ENCODE data around the gene REELD1.

Gene REELD1

GRCh38 chr4:146214238-146214637 lies at the start of gene REELD1:
Gene REELD1, plus strand, starts transcription at chr4:146214538. Its CDS starts 2,415 bp downstream, at chr4:146216953.
- DNase-seq = no peak

DNA sequence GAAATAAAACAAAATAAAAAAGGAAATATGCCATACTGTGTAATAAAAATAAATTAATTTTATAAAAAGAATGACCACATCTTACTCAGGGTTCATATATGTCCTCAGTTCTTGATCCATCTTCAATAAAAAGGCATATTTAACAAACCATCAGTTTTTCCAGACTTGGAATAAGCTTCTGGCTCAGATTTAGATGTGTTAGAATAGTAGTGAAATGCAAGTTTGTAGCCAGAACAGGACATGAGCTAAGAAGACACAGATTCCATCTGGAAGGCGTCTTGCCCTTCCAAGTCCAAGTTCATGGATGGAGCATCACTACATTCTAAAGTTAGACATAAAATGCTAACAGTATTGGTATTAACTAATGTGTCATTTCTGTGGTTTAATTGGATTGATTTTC lies 49.1 kb upstream of the REELD1 start:
- DNase-seq = no peak

GRCh38 chr4:146165840-146166239 lies 48.5 kb upstream of the REELD1 start:
- DNase-seq = no peak

DNA sequence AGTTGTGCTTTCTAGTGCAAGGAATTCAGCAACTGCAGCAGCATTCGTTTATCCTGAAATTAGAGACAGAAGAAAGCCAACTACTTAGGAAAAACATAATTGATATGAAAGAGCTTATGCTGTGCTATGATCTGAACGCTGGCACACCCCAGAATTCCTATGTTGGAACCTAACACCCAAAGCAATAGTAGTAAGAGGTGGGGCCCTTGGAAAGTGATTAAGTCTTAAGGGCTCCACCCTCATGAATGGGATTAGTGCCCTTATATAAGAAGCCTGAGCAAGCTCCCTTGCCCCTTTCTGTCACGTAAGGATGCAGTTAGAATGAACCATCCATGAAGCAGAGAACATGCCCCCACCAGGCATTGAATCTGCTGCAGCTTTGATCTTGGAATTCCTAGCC lies 44.2 kb upstream of the REELD1 start:
- DNase-seq = no peak

GRCh38 chr4:146175541-146176453 lies 38.5 kb upstream of the REELD1 start, which contains the start of gene LSM6:
Gene LSM6, plus strand, starts transcription at chr4:146175718. Its CDS starts 7,204 bp downstream, at chr4:146182922.
- DNase-seq = peak; percentile 26

DNA sequence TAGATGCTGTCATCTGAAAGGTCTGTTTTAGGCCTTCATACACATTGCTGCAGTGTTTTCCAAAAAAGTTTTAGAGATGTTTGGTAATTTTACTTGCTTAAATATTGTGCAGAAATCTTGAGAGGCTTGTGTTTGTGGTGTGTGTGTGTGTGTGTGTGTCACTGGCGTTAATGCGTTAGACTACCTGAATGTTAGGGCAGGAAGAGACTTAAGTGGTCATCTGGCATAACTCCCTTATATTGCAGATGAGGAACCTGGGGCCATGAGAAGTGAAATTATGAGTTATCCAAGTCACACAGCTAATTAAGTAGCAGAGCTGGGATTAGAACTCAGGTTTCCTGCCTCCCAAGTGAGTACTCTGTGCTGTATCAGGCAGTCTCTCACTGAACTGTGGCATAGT lies 37.4 kb upstream of the REELD1 start:
- no peak for DNase-seq

DNA sequence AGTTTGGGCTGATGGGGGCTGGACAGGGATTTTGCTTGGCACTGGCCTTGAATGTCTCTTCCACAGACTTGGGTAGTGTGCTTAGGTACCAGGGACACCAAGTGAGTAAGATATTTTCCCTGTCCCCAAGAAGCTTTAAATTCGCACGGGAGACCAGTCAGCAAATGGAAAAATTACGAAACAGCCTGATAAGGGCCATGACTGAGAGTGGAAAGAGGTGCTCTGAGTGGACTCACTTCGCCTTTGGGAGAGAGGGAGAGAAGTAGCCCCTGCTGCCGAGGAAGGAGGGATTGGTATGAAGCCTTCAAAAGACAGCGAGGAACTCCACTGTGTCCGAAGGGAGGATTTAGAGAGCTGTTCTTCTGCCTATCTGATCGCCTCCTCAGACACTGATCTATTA lies 36.2 kb upstream of the REELD1 start:
- DNase-seq = no peak

- no peak for DNase-seq
These were observed 34.5 kb upstream of the REELD1 start for GRCh38 chr4:146179784-146180370.

DNA sequence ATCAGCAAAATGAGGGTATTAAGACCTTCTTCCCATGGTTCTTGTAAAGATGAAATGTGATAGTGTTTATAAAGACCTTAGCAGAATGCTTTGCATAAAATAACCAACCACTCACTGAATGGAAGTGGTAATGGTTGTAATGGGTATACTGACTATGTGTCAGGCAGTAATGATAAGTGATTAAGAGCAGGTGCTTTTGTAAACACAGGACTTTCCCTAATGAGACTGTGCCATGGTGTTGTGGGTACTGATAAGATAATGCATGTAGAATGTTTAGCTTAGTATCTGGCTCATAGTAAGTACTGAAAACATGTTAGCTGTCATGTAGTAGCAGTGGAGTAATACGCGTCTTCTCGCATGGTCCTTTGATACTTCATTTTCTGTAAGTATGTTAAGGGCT lies 31.9 kb upstream of the REELD1 start:
- no peak for DNase-seq

- no peak for DNase-seq
These were observed 31.1 kb upstream of the REELD1 start for GRCh38 chr4:146183209-146183608.

DNA sequence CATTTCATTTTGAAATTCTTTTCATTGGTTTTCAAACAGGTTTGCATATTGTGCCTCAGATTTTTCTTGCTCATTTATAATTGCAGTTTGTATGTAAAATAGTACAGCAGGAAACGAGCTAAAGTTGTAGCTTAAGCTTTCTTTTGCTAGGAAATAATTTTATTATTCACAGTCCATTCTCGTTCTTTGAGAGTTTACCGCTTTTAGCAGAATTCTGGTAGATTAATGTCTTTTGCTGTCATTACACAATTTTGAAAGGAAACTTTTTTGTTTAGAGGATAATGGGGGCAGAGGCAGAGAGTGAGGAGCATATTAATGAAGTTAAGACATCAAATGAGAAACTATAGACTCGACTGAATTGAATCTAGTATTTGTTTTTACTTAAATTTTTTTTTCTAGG lies 28.3 kb upstream of the REELD1 start:
- no peak for DNase-seq

DNA sequence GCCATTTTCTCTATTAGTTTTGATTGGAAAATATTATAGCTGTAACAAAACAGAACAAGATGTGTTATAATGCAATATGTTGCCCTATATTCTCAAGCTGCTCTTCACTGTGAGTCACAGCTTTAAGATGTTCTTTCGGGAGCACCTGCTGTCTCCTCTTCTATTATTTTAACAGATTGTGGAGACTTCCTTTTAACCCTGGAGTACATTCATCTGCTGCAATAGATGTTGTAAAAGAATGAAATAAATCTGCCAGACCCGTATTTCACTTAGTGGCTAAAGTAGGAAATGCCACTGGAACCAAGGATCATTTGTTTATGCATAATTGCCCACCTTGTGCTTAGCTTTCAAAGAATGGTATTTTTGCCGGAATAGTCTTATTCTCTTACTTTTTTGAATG lies 27.7 kb upstream of the REELD1 start:
- no peak for DNase-seq

DNA sequence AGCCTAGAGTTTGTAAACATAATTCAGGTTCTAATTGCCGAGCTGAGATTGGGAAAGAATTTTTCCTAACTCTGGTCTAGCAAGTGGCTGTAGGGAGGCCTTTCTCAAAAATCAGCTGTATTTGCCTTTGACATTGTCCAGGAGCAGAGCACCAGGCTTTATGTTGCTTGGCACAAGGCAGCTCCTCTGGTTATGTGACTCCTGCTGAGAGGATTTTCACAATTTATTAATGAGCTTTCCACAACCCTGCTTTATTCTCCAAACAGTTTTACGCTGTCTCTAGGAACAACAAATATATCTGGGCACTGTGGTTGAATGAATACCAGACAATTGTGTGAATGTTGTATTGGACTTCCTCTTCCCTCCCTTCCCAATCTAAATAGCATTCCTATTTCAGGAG lies 23.9 kb upstream of the REELD1 start:
- no peak for DNase-seq

GRCh38 chr4:146191766-146192458 lies 22.4 kb upstream of the REELD1 start:
- no peak for DNase-seq

DNA sequence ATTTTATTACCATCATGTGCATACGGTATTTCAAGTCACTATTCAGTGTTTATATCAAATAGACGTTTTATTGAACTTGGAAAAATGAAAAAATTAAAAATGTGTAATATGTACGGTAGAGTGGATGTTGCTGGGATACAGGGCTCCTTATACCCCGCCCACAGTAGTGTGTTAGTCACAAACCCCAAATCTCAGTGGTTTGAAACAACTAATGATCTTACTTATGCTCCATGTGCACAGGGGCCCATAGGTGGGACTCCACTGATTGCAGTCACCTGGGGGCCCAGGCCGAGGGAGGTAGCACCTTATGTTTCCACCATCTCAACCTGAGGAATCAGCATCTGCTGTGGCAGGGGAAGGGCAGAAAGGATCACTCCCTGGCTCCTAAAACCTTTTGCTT lies 20.7 kb upstream of the REELD1 start:
- no peak for DNase-seq

GRCh38 chr4:146194212-146194611 lies 20.1 kb upstream of the REELD1 start:
- no peak for DNase-seq

GRCh38 chr4:146202665-146203064 lies 11.7 kb upstream of the REELD1 start:
- DNase-seq = no peak

GRCh38 chr4:146207410-146207809 lies 6.9 kb upstream of the REELD1 start:
- no peak for DNase-seq

DNA sequence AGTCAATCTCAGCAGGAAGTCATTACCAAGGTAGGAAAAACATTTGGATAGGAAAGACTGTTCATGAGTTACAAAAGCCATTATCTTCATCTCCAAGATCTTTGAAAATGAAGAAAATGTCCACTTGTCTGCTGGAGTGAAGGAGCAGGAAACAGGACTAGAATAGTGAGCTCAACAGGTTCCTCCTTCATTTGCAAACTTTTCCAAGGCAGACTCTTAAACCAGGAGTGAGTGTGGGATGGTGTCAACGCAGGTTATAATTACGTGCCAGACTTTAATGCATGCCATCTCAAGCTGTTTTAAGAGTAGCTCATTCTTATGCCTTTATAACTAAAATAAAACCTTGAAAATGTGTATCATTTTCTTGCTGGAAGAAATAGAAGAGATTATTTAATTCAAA lies 3.4 kb upstream of the REELD1 start:
- DNase-seq = no peak

DNA sequence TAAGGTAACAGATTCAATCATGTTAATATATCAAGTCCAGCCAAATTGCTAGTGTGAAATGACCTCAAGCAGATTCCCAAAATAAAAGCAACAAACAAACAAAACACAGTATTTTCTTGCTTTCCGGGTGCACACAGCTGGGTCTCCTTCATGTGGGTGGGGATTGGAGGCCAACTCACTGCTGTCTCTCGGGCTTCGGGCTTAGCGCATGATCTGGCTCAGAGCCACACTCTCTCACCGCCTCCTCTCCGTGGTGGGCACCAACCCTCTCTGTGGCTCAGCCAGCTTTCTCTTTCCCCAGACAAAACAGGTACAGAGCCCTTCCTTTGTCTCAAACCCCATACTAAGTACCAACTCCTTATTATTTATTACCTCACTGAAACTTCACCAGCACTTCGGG lies 2.9 kb upstream of the REELD1 start:
- no peak for DNase-seq

GRCh38 chr4:146212781-146213180 lies 1.6 kb upstream of the REELD1 start:
- DNase-seq = no peak

DNA sequence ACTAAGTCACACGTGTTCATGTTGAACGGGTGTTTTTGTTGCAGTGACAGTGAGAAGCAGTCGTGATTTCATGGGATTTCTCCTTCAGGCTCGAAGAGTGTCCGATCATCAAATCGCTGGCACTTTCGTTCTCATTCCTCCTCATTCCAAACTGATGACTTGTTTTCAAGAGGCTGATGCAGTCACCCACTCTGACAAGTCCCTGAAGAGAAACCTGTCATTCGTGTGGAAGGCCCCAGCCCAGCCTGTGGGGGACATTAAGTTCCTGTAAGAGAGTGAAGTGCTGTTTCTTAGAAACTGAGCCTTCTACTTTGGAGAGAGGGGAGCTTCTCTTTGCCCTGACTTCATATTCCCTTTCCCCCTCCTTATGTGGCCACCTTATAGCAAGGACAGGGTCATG lies 8.0 kb downstream of the REELD1 start:
- DNase-seq = no peak

DNA sequence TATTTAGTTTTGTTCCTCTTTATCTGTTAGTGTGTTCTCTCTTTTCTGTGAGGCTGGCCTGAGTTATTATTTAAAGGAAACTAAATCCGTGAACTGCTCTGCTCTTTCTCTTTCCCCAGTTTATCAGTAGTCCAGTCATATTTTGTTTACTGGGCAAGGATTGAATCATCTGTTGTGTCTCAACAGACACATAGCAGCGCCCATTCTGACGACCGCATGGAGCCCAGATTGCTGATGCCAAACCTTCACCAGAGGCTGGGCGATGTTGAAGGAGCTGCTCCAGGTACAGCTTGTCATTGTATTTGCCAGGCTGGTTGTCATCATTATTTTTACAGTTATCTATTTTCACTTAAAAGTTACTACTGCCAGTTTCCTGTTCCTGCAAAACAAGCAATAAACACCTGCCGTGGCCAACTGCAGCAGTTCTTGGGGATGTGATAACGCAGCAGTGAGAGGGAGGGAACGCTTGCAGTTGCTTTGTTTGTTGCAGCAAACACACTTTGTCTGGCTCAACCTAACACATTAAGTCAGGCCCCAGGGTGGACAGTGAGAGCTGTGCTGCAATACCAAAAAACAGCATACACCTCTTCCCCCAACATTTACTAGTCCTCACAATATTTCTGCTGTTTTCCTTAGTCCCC lies 10.1 kb downstream of the REELD1 start:
- no peak for DNase-seq
